Fibroblast of lung (primary cell): Measurements from ENCODE around the gene EWSR1. TPM values are rescaled to one million over a fixed set of nuclear protein-coding genes. Genes with fewer than 3 reads are reported as not detected.
A peak's percentile ranks its signal among the peaks of the same experiment; 100 is the strongest.

Experiments
- DNase-seq, 2 donors: peaks; one replicate each; pipeline versions ENCODE4 v3.0.0 to v3.0.0-alpha.2; 2010; ENCODE audit warnings: low read depth in 2 of 2
- H2AFZ ChIP-seq: 2 replicates; pipeline ENCODE4 v1.5.1; 2012; ENCODE audit warnings: low read length, control low read depth, inconsistent platforms
- H3K27ac ChIP-seq: 2 replicates; pipeline ENCODE4 v1.5.1; 2011; ENCODE audit warnings: low read length, control low read depth; ENCODE audit not compliant: insufficient read depth
- H3K27me3 ChIP-seq: 2 replicates; pipeline ENCODE4 v1.5.1; 2011; ENCODE audit warnings: mild to moderate bottlenecking, low read length; ENCODE audit not compliant: control insufficient read depth, insufficient read depth
- H3K36me3 ChIP-seq: 2 replicates; pipeline ENCODE4 v1.5.1; 2011; ENCODE audit warnings: low read length; ENCODE audit not compliant: control insufficient read depth, insufficient read depth
- H3K4me1 ChIP-seq: 2 replicates; pipeline ENCODE4 v1.5.1; 2011; ENCODE audit warnings: low read length; ENCODE audit not compliant: control insufficient read depth, insufficient read depth; ENCODE audit errors: extremely low read depth
- H3K4me2 ChIP-seq: 2 replicates; pipeline ENCODE4 v1.5.1; 2011; ENCODE audit warnings: low read length, control low read depth; ENCODE audit not compliant: insufficient read depth; ENCODE audit errors: extremely low read depth
- H3K4me3 ChIP-seq, 4 experiments: fragments of 200-600 bp in 1 of 4; sonication (generic) in 1 of 4; replicated peaks in 1 of 4; 2 replicates each; pipeline ENCODE4 v1.5.1; 2011 to 2016; ENCODE audit warnings: low read length in 4 of 4, low read depth in 3 of 4, mild to moderate bottlenecking in 3 of 4, control low read depth in 2 of 4, inconsistent platforms in 1 of 4, mixed read lengths in 1 of 4; ENCODE audit not compliant: insufficient read depth in 1 of 4; ENCODE audit errors: control extremely low read depth in 1 of 4
- H3K79me2 ChIP-seq: 2 replicates; pipeline ENCODE4 v1.5.1; 2012; ENCODE audit warnings: mild to moderate bottlenecking, low read length, inconsistent platforms; ENCODE audit not compliant: control insufficient read depth, insufficient read depth
- H3K9ac ChIP-seq: 2 replicates; pipeline ENCODE4 v1.5.1; 2011; ENCODE audit warnings: mild to moderate bottlenecking, low read length, control low read depth; ENCODE audit not compliant: insufficient read depth
- H3K9me3 ChIP-seq: 2 replicates; pipeline ENCODE4 v1.5.1; 2012; ENCODE audit warnings: low read depth, low read length; ENCODE audit not compliant: control insufficient read depth, insufficient read depth
- H4K20me1 ChIP-seq: 2 replicates; pipeline ENCODE4 v1.5.1; 2011; ENCODE audit warnings: low read length; ENCODE audit not compliant: control insufficient read depth, insufficient read depth; ENCODE audit errors: extremely low read depth
- EZH2 ChIP-seq: IDR thresholded peaks from 2 replicates; pipeline ENCODE4 v1.5.1; 2012; ENCODE audit warnings: low read length, control low read depth, mild to moderate bottlenecking; ENCODE audit errors: missing control alignments
- polyA plus RNA-seq, 2 donors: library from polyadenylated mRNA; depleted of rRNA in 1 of 2; stranded (reverse) in 1 of 2; unstranded in 1 of 2; fragments of >200 nt; gene quantifications; 2 replicates each; pipeline ENCODE4 v1.2.1, GENCODE V29; 2011 to 2012; ENCODE audit warnings: missing spikeins in 1 of 2
- total RNA-seq: library from RNA; depleted of rRNA; stranded (reverse); fragments of >200 nt; gene quantifications from 2 replicates; pipeline ENCODE4 v1.2.1, GENCODE V29; 2014
- TF ChIP-seq, protein P1 (sequence below), 2 donors: IDR thresholded peaks in 1 of 2; conservative IDR thresholded peaks in 1 of 2; 1 replicate in 1 of 2; 2 replicates in 1 of 2; pipeline ENCODE4 v1.5.1; 2011 to 2012; ENCODE audit warnings: low read length in 2 of 2, control low read depth in 1 of 2, inconsistent platforms in 1 of 2, low read depth in 1 of 2, mild to moderate bottlenecking in 1 of 2

EWSR1 gene
- total and polyA plus RNA-seq, 2 donors (not counting 1 experiment from before 2014, with no cell fraction given): 150 to 172 TPM

DNA sequence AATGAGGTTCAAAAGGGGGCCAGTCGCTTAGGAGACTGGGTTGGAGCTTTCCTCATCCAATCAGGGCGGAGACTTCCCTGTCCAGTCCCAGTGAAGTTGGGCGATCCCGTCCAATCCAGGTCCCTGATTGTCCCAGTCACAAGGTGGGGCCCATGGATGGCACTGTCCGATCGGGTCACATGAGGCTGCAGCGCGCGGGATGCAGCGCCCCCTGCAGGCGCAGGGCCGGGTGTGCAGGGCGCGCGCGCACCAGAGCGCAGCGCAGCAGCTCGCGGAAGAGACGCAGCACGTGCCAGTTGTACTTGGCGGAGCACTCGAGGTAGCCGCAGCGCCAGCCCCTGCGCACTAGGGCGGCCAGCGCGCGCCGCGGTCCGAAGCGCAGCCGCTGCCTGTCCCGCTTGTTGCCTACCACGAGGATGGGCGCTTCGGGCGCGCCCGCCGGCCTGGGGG is 45.1 kb downstream of the EWSR1 start:
- peak in 1 of 2 donors; percentile 47 for DNase-seq
- no peaks in the 10 kb centered on the region for H3K9me3 ChIP-seq
- H2AFZ ChIP-seq: no peak overlapping the region

DNA sequence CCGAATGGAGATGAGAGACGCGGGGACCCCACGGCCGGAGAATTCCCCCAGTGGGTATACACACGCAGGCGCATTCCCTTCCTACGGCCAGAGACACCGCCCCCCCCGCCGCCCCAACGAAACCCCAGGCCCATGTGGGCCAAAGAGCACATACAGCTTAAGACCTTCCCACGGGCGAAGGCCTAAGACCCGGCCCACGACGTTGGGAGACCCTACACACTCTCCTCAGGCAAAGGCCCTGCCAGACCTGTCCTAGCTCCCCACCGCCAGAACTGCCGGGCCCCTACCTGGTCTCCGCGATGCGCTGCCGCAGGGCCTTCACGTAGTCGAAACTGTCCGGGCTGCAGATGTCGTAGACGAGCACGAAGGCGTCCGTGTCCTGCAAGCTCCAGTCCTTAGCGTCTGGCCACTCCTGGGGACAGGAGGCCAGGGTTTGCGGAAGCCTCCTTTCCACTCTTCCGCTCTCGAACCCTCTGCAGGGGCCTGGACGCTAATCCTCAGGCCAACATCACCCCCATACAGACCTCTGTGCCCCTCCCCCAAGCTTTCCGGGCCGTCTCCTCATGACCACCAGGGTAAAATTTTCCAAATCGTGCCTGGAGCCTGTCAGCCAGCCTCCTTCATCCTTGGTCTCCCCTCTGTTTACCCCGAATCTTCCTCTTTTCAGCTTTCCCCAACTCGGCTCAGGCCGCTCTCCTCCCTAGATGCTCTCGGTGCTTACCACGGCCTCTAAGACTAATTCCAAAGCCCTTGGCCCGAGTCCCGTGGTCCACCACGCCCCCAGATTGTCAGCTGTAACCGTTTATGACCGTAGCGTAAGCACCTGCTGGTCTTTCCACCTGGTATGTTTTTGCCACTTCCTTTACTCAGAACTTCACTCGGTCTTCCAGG is 45.8 kb downstream of the EWSR1 start:
- Histone ChIP-seq H3K36me3 (peaks cover 8% of the 10 kb centered on the region), H3K27me3 (peaks cover 34% of the 10 kb centered on the region), H3K27ac (no peak overlapping the region), H3K4me3 (no peak overlapping the region), H4K20me1 (no peaks in the 10 kb centered on the region), H3K4me1 (peaks cover 10% of the 10 kb centered on the region), H3K4me2 (no peak overlapping the region), H2AFZ (no peak overlapping the region), H3K9ac (no peak overlapping the region), H3K9me3 (no peaks in the 10 kb centered on the region), H3K79me2 (peaks cover 4% of the 10 kb centered on the region)
- TF ChIP-seq, protein P1, sequence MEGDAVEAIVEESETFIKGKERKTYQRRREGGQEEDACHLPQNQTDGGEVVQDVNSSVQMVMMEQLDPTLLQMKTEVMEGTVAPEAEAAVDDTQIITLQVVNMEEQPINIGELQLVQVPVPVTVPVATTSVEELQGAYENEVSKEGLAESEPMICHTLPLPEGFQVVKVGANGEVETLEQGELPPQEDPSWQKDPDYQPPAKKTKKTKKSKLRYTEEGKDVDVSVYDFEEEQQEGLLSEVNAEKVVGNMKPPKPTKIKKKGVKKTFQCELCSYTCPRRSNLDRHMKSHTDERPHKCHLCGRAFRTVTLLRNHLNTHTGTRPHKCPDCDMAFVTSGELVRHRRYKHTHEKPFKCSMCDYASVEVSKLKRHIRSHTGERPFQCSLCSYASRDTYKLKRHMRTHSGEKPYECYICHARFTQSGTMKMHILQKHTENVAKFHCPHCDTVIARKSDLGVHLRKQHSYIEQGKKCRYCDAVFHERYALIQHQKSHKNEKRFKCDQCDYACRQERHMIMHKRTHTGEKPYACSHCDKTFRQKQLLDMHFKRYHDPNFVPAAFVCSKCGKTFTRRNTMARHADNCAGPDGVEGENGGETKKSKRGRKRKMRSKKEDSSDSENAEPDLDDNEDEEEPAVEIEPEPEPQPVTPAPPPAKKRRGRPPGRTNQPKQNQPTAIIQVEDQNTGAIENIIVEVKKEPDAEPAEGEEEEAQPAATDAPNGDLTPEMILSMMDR (conservative IDR thresholded peaks at IDR 0.05 in 1 of 2, IDR thresholded peaks at IDR 0.05 in 1 of 2; ENCODE audit: low read depth in 1 of 2, low read length in 2 of 2): no peak
- peak; percentile 14 for TF ChIP-seq EZH2
- DNase-seq: no peak

More for the DNA sequence above, 45.1 kb downstream of the EWSR1 start:
- Histone ChIP-seq H3K4me1 (peaks cover 16% of the 10 kb centered on the region), H3K36me3 (peaks cover 8% of the 10 kb centered on the region), H3K79me2 (peaks cover 7% of the 10 kb centered on the region), H3K27me3 (peaks cover 34% of the 10 kb centered on the region), H3K27ac (no peak overlapping the region), H3K9ac (no peak overlapping the region), H3K4me3 (no peak overlapping the region), H3K4me2 (no peak overlapping the region), H4K20me1 (no peaks in the 10 kb centered on the region)
- no peak for TF ChIP-seq EZH2
- TF ChIP-seq, protein P1 (conservative IDR thresholded peaks at IDR 0.05 in 1 of 2, IDR thresholded peaks at IDR 0.05 in 1 of 2; ENCODE audit: low read depth in 1 of 2, low read length in 2 of 2): peak; percentile 42 to 48

DNA sequence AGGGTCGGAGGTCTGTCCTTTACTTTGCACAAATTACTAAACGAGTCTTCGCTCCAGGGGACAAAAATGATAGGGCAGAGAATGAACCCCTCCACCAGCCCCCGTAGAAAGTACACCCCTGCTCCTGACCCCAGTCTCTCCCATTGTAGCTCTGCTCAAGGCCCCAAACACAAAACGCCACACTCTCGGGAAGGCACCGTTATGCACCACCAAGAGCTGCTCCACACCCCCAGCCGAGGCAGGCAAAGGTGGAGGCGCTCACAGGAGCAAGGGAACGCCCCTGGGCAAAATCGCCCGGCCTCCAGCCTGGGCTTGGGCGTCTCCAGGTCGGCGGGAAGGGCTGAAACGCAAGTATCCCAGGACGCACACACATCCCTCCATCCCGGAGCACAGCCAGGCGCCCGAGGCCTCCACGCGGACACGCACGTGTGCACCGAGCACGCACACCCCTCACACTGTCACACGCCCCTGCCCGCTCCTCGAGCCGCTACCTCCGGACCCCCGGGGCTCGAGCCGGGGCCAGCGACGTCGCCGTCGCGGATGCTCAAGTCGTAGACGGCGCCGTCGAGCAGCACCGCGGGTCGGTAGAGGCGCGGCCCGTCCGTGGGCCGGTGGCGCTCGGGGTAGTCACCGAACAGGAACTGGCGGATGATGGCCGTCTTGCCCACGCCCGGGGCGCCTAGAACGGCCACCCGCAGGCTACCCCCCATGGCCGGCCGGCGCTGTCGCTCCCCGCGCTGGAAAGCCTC is 46.6 kb downstream of the EWSR1 start:
- Histone ChIP-seq H3K79me2 (peaks cover 2% of the 10 kb centered on the region), H2AFZ (no peak overlapping the region), H3K4me1 (peaks cover 9% of the 10 kb centered on the region), H3K4me3 (no peak overlapping the region), H3K36me3 (peaks cover 8% of the 10 kb centered on the region), H3K27ac (no peak overlapping the region), H3K27me3 (peaks cover 34% of the 10 kb centered on the region), H3K4me2 (no peak overlapping the region), H3K9me3 (no peaks in the 10 kb centered on the region), H4K20me1 (no peaks in the 10 kb centered on the region), H3K9ac (no peak overlapping the region)
- DNase-seq: no peak
- TF ChIP-seq, protein P1 (conservative IDR thresholded peaks at IDR 0.05 in 1 of 2, IDR thresholded peaks at IDR 0.05 in 1 of 2; ENCODE audit: low read depth in 1 of 2, low read length in 2 of 2): no peak
- TF ChIP-seq EZH2: peak; percentile 88
